GM12864 (cell line): ENCODE measurements around the gene NUCB2.
"Not testable (repeated sequence)": the region's sequence is repeated elsewhere in the genome, so short reads cannot be mapped to it uniquely, and the experiment has no call there.

Experiments
- DNase-seq: peaks from one replicate; pipeline ENCODE4 v3.0.0-alpha.2; 2011; ENCODE audit warnings: low read depth
- H3K4me3 ChIP-seq: 2 replicates; pipeline ENCODE4 v1.5.1; 2011; ENCODE audit warnings: mild to moderate bottlenecking, low read depth, low read length, control low read depth
- CTCF ChIP-seq: IDR thresholded peaks from 2 replicates; pipeline ENCODE4 v1.5.1; 2011; ENCODE audit warnings: low read depth, mild to moderate bottlenecking, moderate library complexity, low read length, control low read depth, inconsistent platforms; ENCODE audit errors: missing control alignments

The NUCB2 gene

GRCh38 chr11:17240780-17241179, 35.8 kb upstream of the NUCB2 start:
- no peak for TF ChIP-seq CTCF
- no peak for DNase-seq
- no peak overlapping the region for H3K4me3 ChIP-seq

GRCh38 chr11:17242954-17243353, 33.6 kb upstream of the NUCB2 start:
- H3K4me3 ChIP-seq, DNase-seq: not testable (repeated sequence)

- no peak for TF ChIP-seq CTCF
- H3K4me3 ChIP-seq = no peak overlapping the region
- DNase-seq = no peak
Observed at GRCh38 chr11:17244046-17244445, 32.5 kb upstream of the NUCB2 start.

- TF ChIP-seq CTCF = no peak
- no peak for DNase-seq
Observed at GRCh38 chr11:17250561-17251350, 25.8 kb upstream of the NUCB2 start.

GRCh38 chr11:17252704-17253103, 23.8 kb upstream of the NUCB2 start:
- TF ChIP-seq CTCF = no peak

More at GRCh38 chr11:17250561-17251350, 25.8 kb upstream of the NUCB2 start:
- no peak overlapping the region for H3K4me3 ChIP-seq

GRCh38 chr11:17256512-17256911, 20.0 kb upstream of the NUCB2 start:
- no peak overlapping the region for H3K4me3 ChIP-seq
- no peak for DNase-seq
- TF ChIP-seq CTCF = no peak

More at GRCh38 chr11:17252704-17253103, 23.8 kb upstream of the NUCB2 start:
- no peak for DNase-seq
- no peak overlapping the region for H3K4me3 ChIP-seq

GRCh38 chr11:17257196-17257595, 19.3 kb upstream of the NUCB2 start:
- DNase-seq = no peak
- no peak for TF ChIP-seq CTCF
- no peak overlapping the region for H3K4me3 ChIP-seq
